ENCODE measurements around the gene EHD2. TPM values are rescaled to one million over a fixed set of nuclear protein-coding genes. Genes with fewer than 3 reads are reported as not detected.

EHD2 gene
- total RNA-seq, 1 experiment from 2014 or later, result 0.11 TPM

DNA sequence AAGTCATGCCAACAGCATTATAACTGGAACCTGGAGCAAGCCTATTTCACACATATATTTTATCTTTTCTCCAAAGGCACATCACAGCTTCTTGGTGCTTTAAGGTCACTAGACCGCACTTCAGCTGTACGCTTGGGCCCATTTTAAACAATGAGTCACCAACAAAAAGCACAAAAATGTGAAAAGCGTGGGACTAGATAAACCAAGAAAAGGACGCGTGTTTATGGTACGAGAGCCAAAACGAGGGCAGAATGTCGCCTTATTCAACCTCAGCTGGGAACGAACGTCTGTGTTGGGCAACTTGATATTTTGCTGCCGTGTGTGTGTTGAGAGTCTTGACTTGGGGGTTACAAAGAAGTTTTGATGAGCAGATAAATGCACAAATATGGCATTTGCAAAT is 9.2 kb upstream of the EHD2 start:
- Histone ChIP-seq H3K27me3 (ENCODE audit: low read length) (no peaks in the 10 kb centered on the region), H3F3A (ENCODE audit: low read length, unreplicated experiment) (no peaks in the 10 kb centered on the region), H2AFZ (ENCODE audit: low read length) (no peak overlapping the region), H3K9ac (ENCODE audit: low read length) (no peak overlapping the region), H3K79me2 (ENCODE audit: low read length) (no peaks in the 10 kb centered on the region), H3K36me3 (ENCODE audit: low read depth, low read length) (no peaks in the 10 kb centered on the region), H3K4me1 (ENCODE audit: insufficient read depth, low read length) (no peaks in the 10 kb centered on the region), H3K9me3 (ENCODE audit: low read length) (no peaks in the 10 kb centered on the region), H3K4me2 (ENCODE audit: low read length) (no peak overlapping the region), H3K9me2 (replicated peaks; ENCODE audit: low read length) (no peaks in the 10 kb centered on the region), H3K4me3 (ENCODE audit: low read length) (no peak overlapping the region), H4K20me1 (ENCODE audit: low read length) (no peaks in the 10 kb centered on the region), H3K27ac (ENCODE audit: low read length) (no peak overlapping the region)
- TF ChIP-seq EZH2phosphoT487 (IDR thresholded peaks at IDR 0.05; ENCODE audit: borderline replicate concordance, low read length) (no peak), EZH2 (IDR thresholded peaks at IDR 0.05; ENCODE audit: low read length, unreplicated experiment) (no peak)
- TF ChIP-seq, protein P1, sequence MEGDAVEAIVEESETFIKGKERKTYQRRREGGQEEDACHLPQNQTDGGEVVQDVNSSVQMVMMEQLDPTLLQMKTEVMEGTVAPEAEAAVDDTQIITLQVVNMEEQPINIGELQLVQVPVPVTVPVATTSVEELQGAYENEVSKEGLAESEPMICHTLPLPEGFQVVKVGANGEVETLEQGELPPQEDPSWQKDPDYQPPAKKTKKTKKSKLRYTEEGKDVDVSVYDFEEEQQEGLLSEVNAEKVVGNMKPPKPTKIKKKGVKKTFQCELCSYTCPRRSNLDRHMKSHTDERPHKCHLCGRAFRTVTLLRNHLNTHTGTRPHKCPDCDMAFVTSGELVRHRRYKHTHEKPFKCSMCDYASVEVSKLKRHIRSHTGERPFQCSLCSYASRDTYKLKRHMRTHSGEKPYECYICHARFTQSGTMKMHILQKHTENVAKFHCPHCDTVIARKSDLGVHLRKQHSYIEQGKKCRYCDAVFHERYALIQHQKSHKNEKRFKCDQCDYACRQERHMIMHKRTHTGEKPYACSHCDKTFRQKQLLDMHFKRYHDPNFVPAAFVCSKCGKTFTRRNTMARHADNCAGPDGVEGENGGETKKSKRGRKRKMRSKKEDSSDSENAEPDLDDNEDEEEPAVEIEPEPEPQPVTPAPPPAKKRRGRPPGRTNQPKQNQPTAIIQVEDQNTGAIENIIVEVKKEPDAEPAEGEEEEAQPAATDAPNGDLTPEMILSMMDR (conservative IDR thresholded peaks at IDR 0.05; ENCODE audit: low read depth, low read length), result no peak
- no peak for DNase-seq
- no TSS peak for BruUV-seq (replicated peaks)
- POLR2A ChIA-PET (ENCODE audit: unreplicated experiment), result no interaction called here
- intact Hi-C loops (cut with micrococcal nuclease), result no loop called here
- CTCF ChIA-PET, result no interaction called here
- ATAC-seq, result no peak

DNA sequence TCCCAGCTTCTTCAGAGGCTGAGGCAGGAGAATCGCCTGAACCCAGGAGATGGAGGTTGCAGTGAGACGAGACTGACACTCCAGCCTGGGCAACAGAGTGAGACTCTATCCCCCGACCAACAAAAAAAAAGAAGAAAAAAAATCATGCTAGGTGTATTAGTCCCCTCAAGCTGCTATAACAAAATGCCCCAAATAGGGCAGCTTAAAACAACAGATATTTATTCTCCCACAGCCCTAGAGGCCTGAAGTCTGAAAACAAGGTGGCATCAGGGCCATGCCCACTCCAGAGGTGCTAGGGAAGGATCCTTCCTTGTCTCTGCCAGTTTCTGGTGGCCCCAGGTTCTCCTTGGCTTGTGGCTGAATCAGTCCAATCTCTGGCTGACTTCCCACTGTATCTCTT is 8.6 kb upstream of the EHD2 start:
- no peaks in the 10 kb centered on the region for H3K9me2 ChIP-seq (replicated peaks; ENCODE audit: low read length)
- no peaks in the 10 kb centered on the region for H3F3A ChIP-seq (ENCODE audit: low read length, unreplicated experiment)
- no TSS peak for BruUV-seq (replicated peaks)
- ChIA-PET CTCF (no interaction called here), POLR2A (ENCODE audit: unreplicated experiment) (no interaction called here)
- H3K4me3 ChIP-seq (ENCODE audit: low read length), result no peak overlapping the region
- no peaks in the 10 kb centered on the region for H3K27me3 ChIP-seq (ENCODE audit: low read length)
- H3K36me3 ChIP-seq (ENCODE audit: low read depth, low read length), result no peaks in the 10 kb centered on the region
- intact Hi-C loops (cut with micrococcal nuclease), result no loop called here
- H4K20me1 ChIP-seq (ENCODE audit: low read length), result no peaks in the 10 kb centered on the region
- H2AFZ ChIP-seq (ENCODE audit: low read length), result no peak overlapping the region
- DNase-seq (peak; percentile 22), ATAC-seq (no peak)
- H3K9ac ChIP-seq (ENCODE audit: low read length), result no peak overlapping the region
- H3K4me1 ChIP-seq (ENCODE audit: insufficient read depth, low read length), result no peaks in the 10 kb centered on the region
- no peak overlapping the region for H3K27ac ChIP-seq (ENCODE audit: low read length)
- no peaks in the 10 kb centered on the region for H3K79me2 ChIP-seq (ENCODE audit: low read length)
- H3K9me3 ChIP-seq (ENCODE audit: low read length), result no peaks in the 10 kb centered on the region
- H3K4me2 ChIP-seq (ENCODE audit: low read length), result no peak overlapping the region
- TF ChIP-seq EZH2 (IDR thresholded peaks at IDR 0.05; ENCODE audit: low read length, unreplicated experiment) (no peak), EZH2phosphoT487 (IDR thresholded peaks at IDR 0.05; ENCODE audit: borderline replicate concordance, low read length) (no peak)
- TF ChIP-seq, protein P1 (conservative IDR thresholded peaks at IDR 0.05; ENCODE audit: low read depth, low read length), result no peak

DNA sequence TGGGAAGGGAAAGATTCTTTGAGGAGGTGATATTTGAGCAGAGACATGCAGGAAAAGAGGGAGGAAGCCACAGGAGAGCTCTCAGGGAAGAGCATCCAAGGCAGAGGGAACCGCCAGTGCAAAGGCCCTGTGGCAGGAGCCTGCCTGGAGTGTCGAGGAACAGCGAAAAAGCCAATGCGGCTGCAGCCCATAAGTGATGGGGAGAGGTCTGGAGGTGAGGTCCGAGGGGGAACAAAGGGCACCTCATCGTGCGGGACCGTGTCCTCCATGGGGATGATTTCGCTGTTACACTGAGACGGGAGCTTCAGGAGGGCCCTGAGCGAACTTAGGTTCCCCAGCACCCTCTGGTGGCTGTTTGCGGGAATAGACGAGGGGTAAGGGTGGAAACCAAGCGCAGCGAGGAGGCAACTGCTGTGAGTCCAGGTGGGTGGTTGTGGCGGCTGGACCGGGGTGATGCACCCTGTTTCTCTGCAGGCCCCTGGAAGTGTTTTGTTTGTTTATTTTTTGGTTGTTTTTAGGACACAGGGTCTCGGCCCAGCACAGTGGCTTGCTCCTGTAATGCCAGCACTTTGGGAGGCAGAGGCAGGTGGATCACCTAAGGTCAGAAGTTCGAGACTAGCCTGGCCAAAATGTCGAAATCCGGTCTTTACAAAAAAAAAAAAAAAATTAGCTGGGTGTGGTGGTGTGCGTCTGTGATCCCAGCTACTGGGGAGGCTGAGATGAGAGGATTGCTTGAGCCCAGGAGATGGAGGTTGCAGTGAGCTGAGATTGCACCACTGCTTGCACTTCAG is 5.9 kb upstream of the EHD2 start:
- no peak overlapping the region for H3K9ac ChIP-seq (ENCODE audit: low read length)
- H3K79me2 ChIP-seq (ENCODE audit: low read length), result no peaks in the 10 kb centered on the region
- DNase-seq (peak; percentile 88), ATAC-seq (peak; percentile 90)
- H3K4me3 ChIP-seq (ENCODE audit: low read length), result no peak overlapping the region
- H3K4me2 ChIP-seq (ENCODE audit: low read length), result no peak overlapping the region
- BruUV-seq (replicated peaks), result no TSS peak
- no peaks in the 10 kb centered on the region for H4K20me1 ChIP-seq (ENCODE audit: low read length)
- POLR2A ChIA-PET (ENCODE audit: unreplicated experiment), result no interaction called here
- H3F3A ChIP-seq (ENCODE audit: low read length, unreplicated experiment), result no peaks in the 10 kb centered on the region
- H3K9me2 ChIP-seq (replicated peaks; ENCODE audit: low read length), result no peaks in the 10 kb centered on the region
- no peaks in the 10 kb centered on the region for H3K4me1 ChIP-seq (ENCODE audit: insufficient read depth, low read length)
- no peaks in the 10 kb centered on the region for H3K9me3 ChIP-seq (ENCODE audit: low read length)
- CTCF ChIA-PET, result interaction anchor here (0.5 to 1.5 kb wide), 5 partner anchors 146 to 362 kb away, joined by 3 to 6 read pairs (median 3); no protein-coding TSS in a partner anchor
- no peaks in the 10 kb centered on the region for H3K36me3 ChIP-seq (ENCODE audit: low read depth, low read length)
- intact Hi-C loops (cut with micrococcal nuclease), result loop anchor here (1.0 to 2.0 kb wide), 2 partner anchors 35 to 271 kb away; no protein-coding TSS in a partner anchor
- TF ChIP-seq EZH2 (IDR thresholded peaks at IDR 0.05; ENCODE audit: low read length, unreplicated experiment), result no peak
- TF ChIP-seq, protein P1 (conservative IDR thresholded peaks at IDR 0.05; ENCODE audit: low read depth, low read length), result peak; percentile 74
- H3K27me3 ChIP-seq (ENCODE audit: low read length), result no peaks in the 10 kb centered on the region
- H3K27ac ChIP-seq (ENCODE audit: low read length), result no peak overlapping the region
- H2AFZ ChIP-seq (ENCODE audit: low read length), result peak overlapping the region; percentile 74
